Body of pancreas (tissue), 4 donors: ENCODE results near the gene PHYKPL. TPM values are rescaled to one million over a fixed set of nuclear protein-coding genes. Genes with fewer than 3 reads are reported as not detected.

Experiments used
- ATAC-seq: fragments of 150-250 bp; one replicate; pipeline ENCODE4 v1.9.1; 2016
- DNase-seq, 4 donors: peaks; one replicate each; pipeline ENCODE4 v3.0.0-alpha.2; 2019
- H3K27ac ChIP-seq, 4 donors: fragments of 200-600 bp; sonication (generic); 1 replicate in 3 of 4; 2 replicates in 1 of 4; pipeline versions ENCODE4 v1.5.1 to v1.6.1; 2016 to 2019; ENCODE audit warnings: mild to moderate bottlenecking in 1 of 4, mixed read lengths in 1 of 4, moderate library complexity in 1 of 4
- H3K27me3 ChIP-seq, 2 donors: fragments of 200-600 bp; sonication (generic); one replicate each; pipeline ENCODE4 v1.6.0; 2016; ENCODE audit warnings: mild to moderate bottlenecking in 1 of 2
- H3K36me3 ChIP-seq, 2 donors: fragments of 200-600 bp; sonication (generic); replicated peaks in 1 of 2; 2 replicates each; pipeline ENCODE4 v1.5.1; 2016; ENCODE audit warnings: low read depth in 2 of 2; ENCODE audit not compliant: insufficient read depth in 1 of 2
- H3K4me1 ChIP-seq: fragments of 200-600 bp; sonication (generic); one replicate; pipeline ENCODE4 v1.6.0; 2016
- H3K4me3 ChIP-seq, 2 donors: fragments of 200-600 bp; sonication (generic); 1 replicate in 1 of 2; 2 replicates in 1 of 2; pipeline ENCODE4 v1.5.1; 2016 to 2019
- H3K9me3 ChIP-seq, 3 donors: fragments of 200-600 bp; sonication (generic); 1 replicate in 2 of 3; 2 replicates in 1 of 3; pipeline ENCODE4 v1.5.1; 2016
- CTCF ChIP-seq, 7 experiments: fragments of 450-650 bp in 4 of 7; fragments of 200-600 bp in 3 of 7; sonication (generic) in 3 of 7; IDR thresholded peaks; one replicate each; pipeline ENCODE4 v1.5.1; 2016 to 2019; ENCODE audit warnings: antibody characterized with exemption in 7 of 7
- POLR2A ChIP-seq, 3 donors: fragments of 450-650 bp; IDR thresholded peaks; one replicate each; pipeline ENCODE4 v1.6.1; 2016; ENCODE audit warnings: antibody characterized with exemption in 3 of 3, mild to moderate bottlenecking in 2 of 3
- WGBS, 2 donors: methylation state at CpG; one replicate each; pipeline ENCODE4 v1.1.5; 2017; 5-methylcytosine and 5-hydroxymethylcytosine counted together
- intact Hi-C: fragments of 100-400 bp; cut with DNase I; formaldehyde crosslinking; loops from one replicate; pipeline ENCODE4 v1.15.1; 2023
- total RNA-seq, 2 donors: library from RNA; depleted of rRNA; stranded (reverse); fragments of >200 nt; gene quantifications; one replicate each; pipeline ENCODE4 v1.1.0, GENCODE V29; 2016

The PHYKPL gene
- total RNA-seq, 2 donors from 2014 or later = 47.0 to 76.5 TPM

- intact Hi-C loops = no loop called here
- Histone ChIP-seq H3K4me1 (peaks cover 32% of the 10 kb centered on the region), H3K36me3 (peaks cover 0 to 47% of the 10 kb centered on the region in 2 donors), H3K9me3 (no peaks in the 10 kb centered on the region), H3K27me3 (no peaks in the 10 kb centered on the region), H3K4me3 (no peak overlapping the region), H3K27ac (no peak overlapping the region)
- WGBS, 2 donors = 70 to 75% methylated on average over 8 of the region's 8 CpGs
- ATAC-seq (no peak), DNase-seq (no peak)
- TF ChIP-seq POLR2A (IDR thresholded peaks at IDR 0.05) (no peak), CTCF (IDR thresholded peaks at IDR 0.05) (no peak)
These were observed 21.2 kb downstream of the PHYKPL start for GRCh38 chr5:178211095-178212048.

- DNase-seq = no peak
- no peak overlapping the region for H3K4me3 ChIP-seq
- H3K9me3 ChIP-seq = no peaks in the 10 kb centered on the region
- H3K27ac ChIP-seq = no peak overlapping the region
- peaks cover 0 to 43% of the 10 kb centered on the region in 2 donors for H3K36me3 ChIP-seq
- H3K4me1 ChIP-seq = peaks cover 39% of the 10 kb centered on the region
- no peak for ATAC-seq
- no peaks in the 10 kb centered on the region for H3K27me3 ChIP-seq
- intact Hi-C loops = no loop called here
- 89 to 98% methylated on average over 5 of the region's 5 CpGs for WGBS, 2 donors
- TF ChIP-seq CTCF (IDR thresholded peaks at IDR 0.05) (no peak), POLR2A (IDR thresholded peaks at IDR 0.05) (no peak)
These were observed 21.9 kb downstream of the PHYKPL start for GRCh38 chr5:178210686-178211085.

- no peak overlapping the region for H3K27ac ChIP-seq
- ATAC-seq (no peak), DNase-seq (no peak)
- intact Hi-C loops = no loop called here
- TF ChIP-seq CTCF (IDR thresholded peaks at IDR 0.05) (no peak), POLR2A (IDR thresholded peaks at IDR 0.05) (no peak)
- no peak overlapping the region for H3K4me3 ChIP-seq
- no peaks in the 10 kb centered on the region for H3K27me3 ChIP-seq
- peaks cover 42% of the 10 kb centered on the region for H3K4me1 ChIP-seq
- H3K9me3 ChIP-seq = no peaks in the 10 kb centered on the region
- H3K36me3 ChIP-seq = peaks cover 0 to 41% of the 10 kb centered on the region in 2 donors
- 86 to 93% methylated on average over 3 to 17 of the region's 18 CpGs for WGBS, 2 donors
These were observed 22.5 kb downstream of the PHYKPL start for GRCh38 chr5:178210073-178210535.

GRCh38 chr5:178209334-178210072, 23.1 kb downstream of the PHYKPL start:
- peak in 1 of 4 donors; percentile 6 for DNase-seq
- intact Hi-C loops = loop anchor here (10.0 kb wide), 1 partner anchor 85 kb away; no protein-coding TSS in a partner anchor
- no peak overlapping the region for H3K27ac ChIP-seq
- 86 to 89% methylated on average over 7 to 8 of the region's 8 CpGs for WGBS, 2 donors
- peaks cover 0 to 35% of the 10 kb centered on the region in 2 donors for H3K36me3 ChIP-seq
- H3K4me3 ChIP-seq = no peak overlapping the region
- H3K9me3 ChIP-seq = no peaks in the 10 kb centered on the region
- H3K27me3 ChIP-seq = no peaks in the 10 kb centered on the region
- TF ChIP-seq CTCF (IDR thresholded peaks at IDR 0.05) (no peak), POLR2A (IDR thresholded peaks at IDR 0.05) (no peak)
- ATAC-seq = no peak
- peaks cover 42% of the 10 kb centered on the region for H3K4me1 ChIP-seq
